Measurements from ENCODE around the gene SYNRG.
"Not testable (repeated sequence)": the region's sequence is repeated elsewhere in the genome, so short reads cannot be mapped to it uniquely, and the experiment has no call there.

The SYNRG gene

DNA sequence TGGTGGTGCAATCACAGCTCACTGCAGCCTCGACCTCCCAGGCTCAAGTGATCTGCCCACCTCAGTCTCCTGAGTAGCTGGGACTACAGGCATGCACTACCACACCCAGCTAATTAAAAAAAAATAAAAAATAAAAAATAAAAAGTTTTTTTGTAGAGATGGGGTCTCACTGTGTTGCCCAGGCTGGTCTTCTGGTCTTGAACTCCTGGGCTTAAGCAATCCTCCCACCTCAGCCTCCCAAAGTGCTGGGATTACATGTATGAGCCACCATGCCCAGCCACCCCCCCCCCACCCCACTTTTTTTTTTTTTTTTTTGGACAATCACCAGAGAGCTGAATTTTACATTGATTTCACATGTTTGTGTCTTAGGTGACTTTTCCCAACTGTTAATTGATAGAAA, 97.6 kb downstream of the SYNRG start:
- CTCF ChIA-PET; H3K9me3 ChIP-seq (ENCODE audit: control insufficient read depth, insufficient read depth, low read depth, low read length); H3K27ac ChIP-seq (ENCODE audit: extremely low read depth, low read depth, low read length); H3K4me1 ChIP-seq (ENCODE audit: control insufficient read depth, insufficient read depth, low read length); H3K4me3 ChIP-seq (ENCODE audit: low read depth, low read length): not testable (repeated sequence)
- POLR2A ChIA-PET, result interaction anchor here (1.1 kb wide), 1 partner anchor 20 kb away, joined by 3 read pairs; no protein-coding TSS in a partner anchor
- peaks cover 16 to 50% of the 10 kb centered on the region in 2 experiments for H3K36me3 ChIP-seq (ENCODE audit: control insufficient read depth in 2 of 2, insufficient read depth in 1 of 2, low read length in 2 of 2)
- TF ChIP-seq ZNF121 (tag by site-specific recombination; IDR thresholded peaks at IDR 0.05), result 0 out of 2 replicates have a peak, but pooled peaks have one; percentile 26

DNA sequence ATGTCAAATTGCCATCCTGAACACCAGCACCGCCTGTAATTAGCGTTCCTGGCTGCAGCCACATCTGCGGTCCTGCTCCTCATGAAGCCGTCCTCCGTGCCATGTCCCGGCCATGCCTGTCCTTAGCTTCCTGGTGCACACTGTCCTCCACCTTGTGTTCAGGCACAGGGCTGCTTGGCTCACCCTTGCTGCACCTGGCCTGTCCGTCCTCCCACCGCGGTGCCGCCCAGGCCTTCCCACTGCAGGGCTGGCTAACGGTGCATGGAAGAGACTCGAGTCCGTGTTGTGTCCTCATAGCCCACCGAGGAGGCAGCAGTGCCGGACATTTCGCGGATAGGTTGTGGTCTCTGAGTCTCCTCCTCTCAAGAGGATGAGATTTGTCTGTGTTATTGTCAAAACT, 99.2 kb downstream of the SYNRG start:
- no peak overlapping the region for H3K4me3 ChIP-seq (ENCODE audit: low read depth, low read length)
- H3K27ac ChIP-seq (ENCODE audit: extremely low read depth, low read depth, low read length), result no peak overlapping the region
- H3K36me3 ChIP-seq (ENCODE audit: control insufficient read depth in 2 of 2, insufficient read depth in 1 of 2, low read length in 2 of 2), result peaks cover 9 to 41% of the 10 kb centered on the region in 2 experiments
- CTCF ChIA-PET, result interaction anchor here (1.2 kb wide), 1 partner anchor 59 kb away, joined by 4 read pairs; no protein-coding TSS in a partner anchor
- no peaks in the 10 kb centered on the region for H3K9me3 ChIP-seq (ENCODE audit: control insufficient read depth, insufficient read depth, low read depth, low read length)
- no peak for TF ChIP-seq SP3 (tag by site-specific recombination; IDR thresholded peaks at IDR 0.05)
- no peak for TF ChIP-seq HOXA7 (CRISPR knock-in tag; IDR thresholded peaks at IDR 0.05; ENCODE audit: borderline replicate concordance)
- no peak for TF ChIP-seq ZNF76 (tag by site-specific recombination; IDR thresholded peaks at IDR 0.05; ENCODE audit: borderline replicate concordance, low read depth)
- TF ChIP-seq ZNF175 (tag by site-specific recombination; IDR thresholded peaks at IDR 0.05), result no peak
- TF ChIP-seq, protein P1, sequence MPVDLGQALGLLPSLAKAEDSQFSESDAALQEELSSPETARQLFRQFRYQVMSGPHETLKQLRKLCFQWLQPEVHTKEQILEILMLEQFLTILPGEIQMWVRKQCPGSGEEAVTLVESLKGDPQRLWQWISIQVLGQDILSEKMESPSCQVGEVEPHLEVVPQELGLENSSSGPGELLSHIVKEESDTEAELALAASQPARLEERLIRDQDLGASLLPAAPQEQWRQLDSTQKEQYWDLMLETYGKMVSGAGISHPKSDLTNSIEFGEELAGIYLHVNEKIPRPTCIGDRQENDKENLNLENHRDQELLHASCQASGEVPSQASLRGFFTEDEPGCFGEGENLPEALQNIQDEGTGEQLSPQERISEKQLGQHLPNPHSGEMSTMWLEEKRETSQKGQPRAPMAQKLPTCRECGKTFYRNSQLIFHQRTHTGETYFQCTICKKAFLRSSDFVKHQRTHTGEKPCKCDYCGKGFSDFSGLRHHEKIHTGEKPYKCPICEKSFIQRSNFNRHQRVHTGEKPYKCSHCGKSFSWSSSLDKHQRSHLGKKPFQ (tag by site-specific recombination; IDR thresholded peaks at IDR 0.05), result no peak
- TF ChIP-seq MZF1 (tag by site-specific recombination; IDR thresholded peaks at IDR 0.05; ENCODE audit: borderline replicate concordance), result no peak
- no peak for TF ChIP-seq KLF1 (tag by site-specific recombination; IDR thresholded peaks at IDR 0.05)
- no peak for TF ChIP-seq ZNF354C (tag by site-specific recombination; IDR thresholded peaks at IDR 0.05; ENCODE audit: borderline replicate concordance, low read depth)
- POLR2A ChIA-PET, result no interaction called here
- H3K4me1 ChIP-seq (ENCODE audit: control insufficient read depth, insufficient read depth, low read length), result peaks cover 7% of the 10 kb centered on the region

DNA sequence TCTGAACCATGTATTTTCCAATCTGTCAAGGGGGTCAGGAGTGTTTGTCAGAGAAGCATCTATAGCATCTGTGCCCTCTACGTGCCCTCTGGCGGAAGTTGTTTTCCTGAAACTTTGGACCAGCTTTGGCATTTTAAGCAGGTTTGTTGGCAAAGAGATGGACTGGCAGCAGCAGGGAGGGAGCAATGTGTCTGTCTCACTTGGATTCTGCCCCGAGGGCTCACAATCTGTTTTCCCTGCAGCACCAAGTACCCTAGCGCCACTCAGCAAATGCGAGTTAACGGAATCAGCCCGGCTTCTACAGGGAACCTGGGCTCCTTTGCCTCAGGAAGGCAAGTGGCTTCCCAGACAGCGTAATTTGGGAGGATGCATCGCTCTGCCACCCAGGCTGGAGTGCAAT, 102.1 kb downstream of the SYNRG start:
- Histone ChIP-seq H3K4me3 (ENCODE audit: low read depth, low read length) (no peak overlapping the region), H3K36me3 (ENCODE audit: control insufficient read depth in 2 of 2, insufficient read depth in 1 of 2, low read length in 2 of 2) (peaks cover 6 to 23% of the 10 kb centered on the region in 2 experiments; a peak in 2 of 3 replicates), H3K27ac (ENCODE audit: extremely low read depth, low read depth, low read length) (no peak overlapping the region), H3K4me1 (ENCODE audit: control insufficient read depth, insufficient read depth, low read length) (no peaks in the 10 kb centered on the region), H3K9me3 (ENCODE audit: control insufficient read depth, insufficient read depth, low read depth, low read length) (no peaks in the 10 kb centered on the region)
- CTCF ChIA-PET, result interaction anchor here (0.6 to 2.4 kb wide), 6 partner anchors 12 to 271 kb away, joined by 3 to 9 read pairs (median 4); no protein-coding TSS in a partner anchor
- POLR2A ChIA-PET, result no interaction called here
- TF ChIP-seq IKZF3 (tag by site-specific recombination; IDR thresholded peaks at IDR 0.05) (no peak), ZFHX2 (tag by site-specific recombination; conservative IDR thresholded peaks at IDR 0.05) (no peak), ZNF433 (tag by site-specific recombination; IDR thresholded peaks at IDR 0.05; ENCODE audit: low read depth) (no peak), ZNF785 (tag by site-specific recombination; IDR thresholded peaks at IDR 0.05) (no peak)
- TF ChIP-seq, protein P2, sequence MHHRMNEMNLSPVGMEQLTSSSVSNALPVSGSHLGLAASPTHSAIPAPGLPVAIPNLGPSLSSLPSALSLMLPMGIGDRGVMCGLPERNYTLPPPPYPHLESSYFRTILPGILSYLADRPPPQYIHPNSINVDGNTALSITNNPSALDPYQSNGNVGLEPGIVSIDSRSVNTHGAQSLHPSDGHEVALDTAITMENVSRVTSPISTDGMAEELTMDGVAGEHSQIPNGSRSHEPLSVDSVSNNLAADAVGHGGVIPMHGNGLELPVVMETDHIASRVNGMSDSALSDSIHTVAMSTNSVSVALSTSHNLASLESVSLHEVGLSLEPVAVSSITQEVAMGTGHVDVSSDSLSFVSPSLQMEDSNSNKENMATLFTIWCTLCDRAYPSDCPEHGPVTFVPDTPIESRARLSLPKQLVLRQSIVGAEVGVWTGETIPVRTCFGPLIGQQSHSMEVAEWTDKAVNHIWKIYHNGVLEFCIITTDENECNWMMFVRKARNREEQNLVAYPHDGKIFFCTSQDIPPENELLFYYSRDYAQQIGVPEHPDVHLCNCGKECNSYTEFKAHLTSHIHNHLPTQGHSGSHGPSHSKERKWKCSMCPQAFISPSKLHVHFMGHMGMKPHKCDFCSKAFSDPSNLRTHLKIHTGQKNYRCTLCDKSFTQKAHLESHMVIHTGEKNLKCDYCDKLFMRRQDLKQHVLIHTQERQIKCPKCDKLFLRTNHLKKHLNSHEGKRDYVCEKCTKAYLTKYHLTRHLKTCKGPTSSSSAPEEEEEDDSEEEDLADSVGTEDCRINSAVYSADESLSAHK (tag by site-specific recombination; IDR thresholded peaks at IDR 0.05), result no peak

DNA sequence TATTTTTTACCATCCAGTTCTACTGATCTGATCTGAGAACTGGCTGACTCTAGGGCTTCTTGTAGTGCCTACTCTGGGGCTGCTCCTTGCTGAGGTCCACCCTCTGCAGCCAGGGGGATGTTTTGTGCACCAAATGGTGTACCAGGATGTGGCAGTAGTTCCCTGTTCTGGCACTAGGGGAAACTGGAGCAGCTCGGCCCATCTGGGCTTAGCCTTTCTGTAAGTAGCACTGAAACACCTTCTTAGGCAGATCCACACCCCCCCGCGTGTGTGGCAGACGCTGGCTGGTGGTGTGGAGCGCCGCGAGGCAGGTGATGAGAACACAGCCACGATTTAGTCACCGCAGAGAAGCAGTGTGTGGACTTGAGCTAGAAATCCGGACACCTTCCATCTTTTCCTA, 102.5 kb downstream of the SYNRG start:
- Histone ChIP-seq H3K27ac (ENCODE audit: extremely low read depth, low read depth, low read length) (no peak overlapping the region), H3K36me3 (ENCODE audit: control insufficient read depth in 2 of 2, insufficient read depth in 1 of 2, low read length in 2 of 2) (peaks cover 6 to 20% of the 10 kb centered on the region in 2 experiments; a peak in 2 of 3 replicates), H3K4me3 (ENCODE audit: low read depth, low read length) (no peak overlapping the region), H3K4me1 (ENCODE audit: control insufficient read depth, insufficient read depth, low read length) (no peaks in the 10 kb centered on the region), H3K9me3 (ENCODE audit: control insufficient read depth, insufficient read depth, low read depth, low read length) (no peaks in the 10 kb centered on the region)
- POLR2A ChIA-PET, result no interaction called here
- CTCF ChIA-PET, result interaction anchor here (0.6 to 2.4 kb wide), 6 partner anchors 12 to 264 kb away, joined by 3 to 9 read pairs (median 4); no protein-coding TSS in a partner anchor
- TF ChIP-seq ZSCAN23 (tag by site-specific recombination; IDR thresholded peaks at IDR 0.05), result no peak
- no peak for TF ChIP-seq ZNF138 (tag by site-specific recombination; IDR thresholded peaks at IDR 0.05; ENCODE audit: borderline replicate concordance)
- TF ChIP-seq ZNF843 (tag by site-specific recombination; IDR thresholded peaks at IDR 0.05), result no peak
- no peak for TF ChIP-seq ZNF112 (tag by site-specific recombination; IDR thresholded peaks at IDR 0.05)
- TF ChIP-seq ZNF324 (tag by site-specific recombination; IDR thresholded peaks at IDR 0.05), result no peak
- no peak for TF ChIP-seq ZBTB8A (tag by site-specific recombination; IDR thresholded peaks at IDR 0.05)
- TF ChIP-seq ZNF600 (tag by site-specific recombination; IDR thresholded peaks at IDR 0.05), result peak; percentile 71; the same call in 1 of the 2 replicates
- TF ChIP-seq GLI4 (tag by site-specific recombination; IDR thresholded peaks at IDR 0.05), result no peak
- TF ChIP-seq, protein P3, sequence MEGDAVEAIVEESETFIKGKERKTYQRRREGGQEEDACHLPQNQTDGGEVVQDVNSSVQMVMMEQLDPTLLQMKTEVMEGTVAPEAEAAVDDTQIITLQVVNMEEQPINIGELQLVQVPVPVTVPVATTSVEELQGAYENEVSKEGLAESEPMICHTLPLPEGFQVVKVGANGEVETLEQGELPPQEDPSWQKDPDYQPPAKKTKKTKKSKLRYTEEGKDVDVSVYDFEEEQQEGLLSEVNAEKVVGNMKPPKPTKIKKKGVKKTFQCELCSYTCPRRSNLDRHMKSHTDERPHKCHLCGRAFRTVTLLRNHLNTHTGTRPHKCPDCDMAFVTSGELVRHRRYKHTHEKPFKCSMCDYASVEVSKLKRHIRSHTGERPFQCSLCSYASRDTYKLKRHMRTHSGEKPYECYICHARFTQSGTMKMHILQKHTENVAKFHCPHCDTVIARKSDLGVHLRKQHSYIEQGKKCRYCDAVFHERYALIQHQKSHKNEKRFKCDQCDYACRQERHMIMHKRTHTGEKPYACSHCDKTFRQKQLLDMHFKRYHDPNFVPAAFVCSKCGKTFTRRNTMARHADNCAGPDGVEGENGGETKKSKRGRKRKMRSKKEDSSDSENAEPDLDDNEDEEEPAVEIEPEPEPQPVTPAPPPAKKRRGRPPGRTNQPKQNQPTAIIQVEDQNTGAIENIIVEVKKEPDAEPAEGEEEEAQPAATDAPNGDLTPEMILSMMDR (tag by site-specific recombination; IDR thresholded peaks at IDR 0.05), result peak; percentile 66
- no peak for TF ChIP-seq ZNF354C (tag by site-specific recombination; IDR thresholded peaks at IDR 0.05; ENCODE audit: borderline replicate concordance, low read depth)
- TF ChIP-seq ZNF777 (tag by site-specific recombination; IDR thresholded peaks at IDR 0.05; ENCODE audit: borderline replicate concordance), result no peak
